Measurements from ENCODE around the gene KIAA2012.

Gene KIAA2012

GRCh38 chr2:202037086-202037485, 36.0 kb upstream of the KIAA2012 start:
- Histone ChIP-seq H3K79me2 (ENCODE audit: insufficient read depth, low read length) (no peaks in the 10 kb centered on the region), H4K20me1 (ENCODE audit: insufficient read depth, low read length) (no peaks in the 10 kb centered on the region), H3K9ac (ENCODE audit: low read depth, low read length) (no peak overlapping the region), H3K36me3 (ENCODE audit: insufficient read depth, low read length) (no peaks in the 10 kb centered on the region), H3K27me3 (ENCODE audit: insufficient read depth, low read length, poor library complexity) (peaks cover 19% of the 10 kb centered on the region), H3K9me3 (ENCODE audit: insufficient read depth, low read length, severe bottlenecking) (peaks cover 4% of the 10 kb centered on the region), H2AFZ (ENCODE audit: low read depth, low read length) (no peak overlapping the region), H3K4me1 (ENCODE audit: insufficient read depth, low read length) (no peaks in the 10 kb centered on the region), H3K4me3 (ENCODE audit: low read depth in 1 of 2, low read length in 2 of 2) (no peak overlapping the region), H3K27ac (ENCODE audit: low read length) (no peak overlapping the region), H3K4me2 (ENCODE audit: insufficient read depth, low read length) (no peak overlapping the region)
- no peak for ATAC-seq (ENCODE audit: insufficient read depth, low read depth)
- no peak for DNase-seq
- TF ChIP-seq EZH2 (IDR thresholded peaks at IDR 0.05; ENCODE audit: borderline replicate concordance, low read depth, low read length, severe bottlenecking), result no peak
- TF ChIP-seq, protein P1, sequence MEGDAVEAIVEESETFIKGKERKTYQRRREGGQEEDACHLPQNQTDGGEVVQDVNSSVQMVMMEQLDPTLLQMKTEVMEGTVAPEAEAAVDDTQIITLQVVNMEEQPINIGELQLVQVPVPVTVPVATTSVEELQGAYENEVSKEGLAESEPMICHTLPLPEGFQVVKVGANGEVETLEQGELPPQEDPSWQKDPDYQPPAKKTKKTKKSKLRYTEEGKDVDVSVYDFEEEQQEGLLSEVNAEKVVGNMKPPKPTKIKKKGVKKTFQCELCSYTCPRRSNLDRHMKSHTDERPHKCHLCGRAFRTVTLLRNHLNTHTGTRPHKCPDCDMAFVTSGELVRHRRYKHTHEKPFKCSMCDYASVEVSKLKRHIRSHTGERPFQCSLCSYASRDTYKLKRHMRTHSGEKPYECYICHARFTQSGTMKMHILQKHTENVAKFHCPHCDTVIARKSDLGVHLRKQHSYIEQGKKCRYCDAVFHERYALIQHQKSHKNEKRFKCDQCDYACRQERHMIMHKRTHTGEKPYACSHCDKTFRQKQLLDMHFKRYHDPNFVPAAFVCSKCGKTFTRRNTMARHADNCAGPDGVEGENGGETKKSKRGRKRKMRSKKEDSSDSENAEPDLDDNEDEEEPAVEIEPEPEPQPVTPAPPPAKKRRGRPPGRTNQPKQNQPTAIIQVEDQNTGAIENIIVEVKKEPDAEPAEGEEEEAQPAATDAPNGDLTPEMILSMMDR (IDR thresholded peaks at IDR 0.05; ENCODE audit: borderline replicate concordance, extremely low read depth, low read length, poor library complexity, severe bottlenecking), result no peak

DNA sequence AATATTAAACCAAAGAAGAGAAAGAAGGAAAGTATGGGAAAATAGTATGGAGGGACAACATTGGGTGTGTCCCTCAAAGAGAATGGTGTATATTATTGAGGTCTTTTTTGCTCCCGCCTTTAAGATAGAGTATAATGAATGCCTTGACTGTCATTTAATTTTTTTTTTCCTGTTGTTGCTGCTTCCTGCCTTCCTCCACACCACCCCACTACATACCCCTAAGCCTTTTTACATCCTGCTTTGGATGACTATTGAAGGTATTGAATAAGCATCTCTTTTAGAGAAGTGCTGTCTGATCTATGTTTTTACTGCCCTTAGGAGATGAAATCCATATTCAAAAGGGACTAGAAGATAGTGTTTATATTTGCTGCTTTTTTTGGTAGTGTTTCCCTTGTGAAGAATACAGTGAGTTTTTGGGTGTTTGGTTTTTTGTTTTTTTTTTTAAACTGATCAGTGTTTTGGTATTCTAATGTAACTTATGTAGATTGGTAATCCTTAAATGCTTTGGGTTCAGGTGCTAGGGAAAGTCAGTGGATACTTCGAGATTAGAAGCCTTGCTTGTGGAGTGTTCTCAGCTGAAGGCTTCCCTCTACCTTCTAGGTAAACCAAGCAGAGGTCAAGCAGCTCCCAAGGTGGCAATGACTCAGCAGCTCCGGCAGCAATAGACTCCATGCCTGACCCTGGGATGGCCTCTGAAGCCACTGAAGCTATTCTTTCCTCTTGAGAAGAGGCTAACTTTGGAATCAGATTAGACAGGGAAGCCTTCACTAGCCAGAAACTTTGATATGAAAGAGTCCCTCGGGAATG, 34.4 kb upstream of the KIAA2012 start:
- H3K27ac ChIP-seq (ENCODE audit: low read length), result no peak overlapping the region
- no peak overlapping the region for H3K4me3 ChIP-seq (ENCODE audit: low read depth in 1 of 2, low read length in 2 of 2)
- peaks cover 21% of the 10 kb centered on the region for H3K27me3 ChIP-seq (ENCODE audit: insufficient read depth, low read length, poor library complexity)
- H3K4me1 ChIP-seq (ENCODE audit: insufficient read depth, low read length), result no peaks in the 10 kb centered on the region
- peaks cover 4% of the 10 kb centered on the region for H3K9me3 ChIP-seq (ENCODE audit: insufficient read depth, low read length, severe bottlenecking)
- DNase-seq (no peak), ATAC-seq (ENCODE audit: insufficient read depth, low read depth) (no peak)
- H4K20me1 ChIP-seq (ENCODE audit: insufficient read depth, low read length), result no peaks in the 10 kb centered on the region
- H3K9ac ChIP-seq (ENCODE audit: low read depth, low read length), result no peak overlapping the region
- TF ChIP-seq, protein P1 (IDR thresholded peaks at IDR 0.05; ENCODE audit: borderline replicate concordance, extremely low read depth, low read length, poor library complexity, severe bottlenecking), result no peak
- no peak for TF ChIP-seq EZH2 (IDR thresholded peaks at IDR 0.05; ENCODE audit: borderline replicate concordance, low read depth, low read length, severe bottlenecking)
- H3K79me2 ChIP-seq (ENCODE audit: insufficient read depth, low read length), result no peaks in the 10 kb centered on the region
- no peak overlapping the region for H3K4me2 ChIP-seq (ENCODE audit: insufficient read depth, low read length)
- H3K36me3 ChIP-seq (ENCODE audit: insufficient read depth, low read length), result no peaks in the 10 kb centered on the region
- H2AFZ ChIP-seq (ENCODE audit: low read depth, low read length), result no peak overlapping the region

GRCh38 chr2:202039278-202040078, 33.6 kb upstream of the KIAA2012 start:
- Histone ChIP-seq H3K4me1 (ENCODE audit: insufficient read depth, low read length) (no peaks in the 10 kb centered on the region), H3K27ac (ENCODE audit: low read length) (no peak overlapping the region), H3K36me3 (ENCODE audit: insufficient read depth, low read length) (no peaks in the 10 kb centered on the region), H2AFZ (ENCODE audit: low read depth, low read length) (no peak overlapping the region), H4K20me1 (ENCODE audit: insufficient read depth, low read length) (no peaks in the 10 kb centered on the region), H3K4me2 (ENCODE audit: insufficient read depth, low read length) (no peak overlapping the region), H3K79me2 (ENCODE audit: insufficient read depth, low read length) (no peaks in the 10 kb centered on the region), H3K27me3 (ENCODE audit: insufficient read depth, low read length, poor library complexity) (peaks cover 22% of the 10 kb centered on the region), H3K9ac (ENCODE audit: low read depth, low read length) (no peak overlapping the region), H3K4me3 (ENCODE audit: low read depth in 1 of 2, low read length in 2 of 2) (no peak overlapping the region), H3K9me3 (ENCODE audit: insufficient read depth, low read length, severe bottlenecking) (peaks cover 4% of the 10 kb centered on the region)
- no peak for DNase-seq
- ATAC-seq (ENCODE audit: insufficient read depth, low read depth), result no peak
- TF ChIP-seq EZH2 (IDR thresholded peaks at IDR 0.05; ENCODE audit: borderline replicate concordance, low read depth, low read length, severe bottlenecking), result no peak
- TF ChIP-seq, protein P1 (IDR thresholded peaks at IDR 0.05; ENCODE audit: borderline replicate concordance, extremely low read depth, low read length, poor library complexity, severe bottlenecking), result no peak

Data from DND-41 (cell line).